NCI-H128 (cell line): Measurements from ENCODE around the gene TMEM256.

Experiments
- DNase-seq: peaks from one replicate; lab custom pipeline; 2025; ENCODE audit not compliant: unreplicated experiment; lab: John Stamatoyannopoulos, UW

TMEM256 gene

GRCh38 chr17:7408863-7409262 is 5.0 kb upstream of the TMEM256 start:
- no peak for DNase-seq

GRCh38 chr17:7408252-7408727 is 4.4 kb upstream of the TMEM256 start:
- no peak for DNase-seq

- no peak for DNase-seq
Measured at GRCh38 chr17:7407485-7408251, 3.8 kb upstream of the TMEM256 start, which contains the start of gene NLGN2. NLGN2 (plus strand) TSS chr17:7407845; CDS start chr17:7408256, 411 bp downstream.

- no peak for DNase-seq
Measured at GRCh38 chr17:7407082-7407481, 3.2 kb upstream of the TMEM256 start.

- no peak for DNase-seq
Measured at GRCh38 chr17:7406235-7406825, 2.4 kb upstream of the TMEM256 start.

GRCh38 chr17:7405350-7406234 is 1.7 kb upstream of the TMEM256 start:
- no peak for DNase-seq

GRCh38 chr17:7404737-7405349 is 946 bp upstream of the TMEM256 start:
- no peak for DNase-seq

GRCh38 chr17:7403727-7403976 is 245 bp downstream of the TMEM256 start:
- no peak for DNase-seq

- DNase-seq = no peak
Measured at GRCh38 chr17:7403043-7403726, 712 bp downstream of the TMEM256 start.

- DNase-seq = no peak
Measured at GRCh38 chr17:7398612-7399011, 5.3 kb downstream of the TMEM256 start.

GRCh38 chr17:7396147-7396546 is 7.8 kb downstream of the TMEM256 start:
- no peak for DNase-seq

GRCh38 chr17:7394452-7395191 is 9.3 kb downstream of the TMEM256 start, which contains the start of gene PLSCR3:
PLSCR3 (minus strand) TSS chr17:7394525; CDS start chr17:7394110, 415 bp downstream.
- DNase-seq = peak; percentile 11

- no peak for DNase-seq
Measured at GRCh38 chr17:7393613-7394451, 10.1 kb downstream of the TMEM256 start.

GRCh38 chr17:7392696-7393612 is 10.9 kb downstream of the TMEM256 start:
- no peak for DNase-seq

GRCh38 chr17:7391307-7391706 is 12.6 kb downstream of the TMEM256 start:
- DNase-seq = no peak

- no peak for DNase-seq
Measured at GRCh38 chr17:7389924-7390910, 13.7 kb downstream of the TMEM256 start.

- no peak for DNase-seq
Measured at GRCh38 chr17:7388856-7389255, 15.0 kb downstream of the TMEM256 start.
